ENCODE data around the gene DOHH. TPM values are rescaled to one million over a fixed set of nuclear protein-coding genes. Genes with fewer than 3 reads are reported as not detected.

The DOHH gene
- total and polyA plus RNA-seq, 2 experiments from 2014 or later, result 19.0 to 34.7 TPM

GRCh38 chr19:3515891-3516422 lies 15.5 kb upstream of the DOHH start (continued):
- TF ChIP-seq, protein P1, sequence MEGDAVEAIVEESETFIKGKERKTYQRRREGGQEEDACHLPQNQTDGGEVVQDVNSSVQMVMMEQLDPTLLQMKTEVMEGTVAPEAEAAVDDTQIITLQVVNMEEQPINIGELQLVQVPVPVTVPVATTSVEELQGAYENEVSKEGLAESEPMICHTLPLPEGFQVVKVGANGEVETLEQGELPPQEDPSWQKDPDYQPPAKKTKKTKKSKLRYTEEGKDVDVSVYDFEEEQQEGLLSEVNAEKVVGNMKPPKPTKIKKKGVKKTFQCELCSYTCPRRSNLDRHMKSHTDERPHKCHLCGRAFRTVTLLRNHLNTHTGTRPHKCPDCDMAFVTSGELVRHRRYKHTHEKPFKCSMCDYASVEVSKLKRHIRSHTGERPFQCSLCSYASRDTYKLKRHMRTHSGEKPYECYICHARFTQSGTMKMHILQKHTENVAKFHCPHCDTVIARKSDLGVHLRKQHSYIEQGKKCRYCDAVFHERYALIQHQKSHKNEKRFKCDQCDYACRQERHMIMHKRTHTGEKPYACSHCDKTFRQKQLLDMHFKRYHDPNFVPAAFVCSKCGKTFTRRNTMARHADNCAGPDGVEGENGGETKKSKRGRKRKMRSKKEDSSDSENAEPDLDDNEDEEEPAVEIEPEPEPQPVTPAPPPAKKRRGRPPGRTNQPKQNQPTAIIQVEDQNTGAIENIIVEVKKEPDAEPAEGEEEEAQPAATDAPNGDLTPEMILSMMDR (conservative IDR thresholded peaks at IDR 0.05; ENCODE audit: low read depth in 2 of 2), result no peak
- TF ChIP-seq POLR2AphosphoS5 (IDR thresholded peaks at IDR 0.05; ENCODE audit: low read depth) (no peak), JUNB (IDR thresholded peaks at IDR 0.05; ENCODE audit: unreplicated experiment) (no peak), EZH2 (IDR thresholded peaks at IDR 0.05; ENCODE audit: low read depth, unreplicated experiment) (no peak)

GRCh38 chr19:3514930-3515329 lies 14.5 kb upstream of the DOHH start:
- 0 out of 2 replicates have a peak overlapping the region, but pooled peaks have one; percentile 50 for H3K27ac ChIP-seq (ENCODE audit: low read depth)
- H3K27me3 Mint-ChIP-seq (ENCODE audit: insufficient read depth, low read depth, poor library complexity), result peaks cover 14% of the 10 kb centered on the region

More at GRCh38 chr19:3514930-3515329, 14.5 kb upstream of the DOHH start:
- Mint-ChIP-seq H3K4me3 (no peak overlapping the region), H3K9me3 (no peaks in the 10 kb centered on the region; the same call in 2 of the 3 replicates), H3K36me3 (ENCODE audit: low read depth) (peaks cover 2% of the 10 kb centered on the region; the same call in 2 of the 3 replicates), H3K4me1 (peaks cover 38% of the 10 kb centered on the region), H3K27ac (peak overlapping the region; percentile 84; the same call in 1 of the 2 replicates)
- Histone ChIP-seq H2AFZ (no peak overlapping the region), H3K27me3 (ENCODE audit: insufficient read depth) (no peaks in the 10 kb centered on the region), H3K79me2 (replicated peaks; ENCODE audit: insufficient read depth) (peaks cover 71% of the 10 kb centered on the region), H3K4me3 (no peak overlapping the region), H3F3A (replicated peaks; ENCODE audit: low read depth) (no peaks in the 10 kb centered on the region), H4K20me1 (replicated peaks; ENCODE audit: insufficient read depth) (peaks cover 7% of the 10 kb centered on the region; the same call in 1 of the 2 replicates), H3K9me2 (ENCODE audit: insufficient read depth) (no peaks in the 10 kb centered on the region), H3K36me3 (ENCODE audit: insufficient read depth) (no peaks in the 10 kb centered on the region), H3K4me2 (no peak overlapping the region), H3K4me1 (ENCODE audit: insufficient read depth) (peaks cover 29% of the 10 kb centered on the region)
- DNase-seq (ENCODE audit: low spot score), result no peak
- TF ChIP-seq ZNF331 (CRISPR knock-in tag; IDR thresholded peaks at IDR 0.05; ENCODE audit: low read depth) (no peak), JUNB (IDR thresholded peaks at IDR 0.05; ENCODE audit: unreplicated experiment) (no peak), STAT1 (IDR thresholded peaks at IDR 0.05; ENCODE audit: unreplicated experiment) (no peak), ETS1 (IDR thresholded peaks at IDR 0.05) (no peak), CREB1 (CRISPR knock-in tag; IDR thresholded peaks at IDR 0.05; ENCODE audit: low read depth) (no peak), REST (IDR thresholded peaks at IDR 0.05; ENCODE audit: unreplicated experiment) (no peak)
- TF ChIP-seq, protein P1 (conservative IDR thresholded peaks at IDR 0.05; ENCODE audit: low read depth in 2 of 2), result no peak
- no peak for ATAC-seq
